Subcutaneous abdominal adipose tissue (tissue), 5 donors: ENCODE measurements around the gene ALG14.

Source experiments
- H3K27ac ChIP-seq: one replicate; pipeline ENCODE4 v1.7.0; 2013; ENCODE audit warnings: low read depth, mild to moderate bottlenecking, inconsistent platforms, low read length, moderate library complexity
- H3K27me3 ChIP-seq, 5 donors: one replicate each; pipeline ENCODE4 v1.7.0; 2013; ENCODE audit warnings: low read length in 5 of 5, inconsistent platforms in 1 of 5; ENCODE audit not compliant: control insufficient read depth in 5 of 5, insufficient read depth in 4 of 5
- H3K36me3 ChIP-seq, 5 donors: one replicate each; pipeline ENCODE4 v1.7.0; 2013; ENCODE audit warnings: low read length in 5 of 5; ENCODE audit not compliant: control insufficient read depth in 5 of 5, insufficient read depth in 5 of 5
- H3K4me1 ChIP-seq, 5 donors: one replicate each; pipeline ENCODE4 v1.7.0; 2013; ENCODE audit warnings: low read length in 5 of 5, mild to moderate bottlenecking in 3 of 5, moderate library complexity in 1 of 5; ENCODE audit not compliant: control insufficient read depth in 5 of 5, insufficient read depth in 5 of 5
- H3K4me3 ChIP-seq, 5 donors: one replicate each; pipeline ENCODE4 v1.7.0; 2013; ENCODE audit warnings: low read length in 5 of 5, low read depth in 1 of 5
- H3K9ac ChIP-seq, 5 donors: one replicate each; pipeline ENCODE4 v1.7.0; 2013; ENCODE audit warnings: low read length in 5 of 5, mild to moderate bottlenecking in 4 of 5, moderate library complexity in 3 of 5
- H3K9me3 ChIP-seq, 5 donors: one replicate each; pipeline ENCODE4 v1.7.0; 2013; ENCODE audit warnings: low read length in 5 of 5; ENCODE audit not compliant: control insufficient read depth in 5 of 5
- donor health status: healthy.
- donor health status: healthy.
- donor health status: healthy.
- donor health status: healthy.
- donor health status: healthy.

Gene ALG14

GRCh38 chr1:95072532-95073419, at the start of gene ALG14:
TSS of gene ALG14 (minus strand) at chr1:95072951. CDS start at chr1:95072898, 53 bp downstream.
- no peaks in the 10 kb centered on the region for H3K36me3 ChIP-seq
- H3K4me3 ChIP-seq = peak within 1 kb of the TSS; percentile 81 to 99 (median 96)
- peak within 1 kb of the TSS; percentile 92 for H3K27ac ChIP-seq

GRCh38 chr1:95122151-95122697, 49.5 kb upstream of the ALG14 start:
- Histone ChIP-seq H3K9me3 (no peaks in the 10 kb centered on the region), H3K4me1 (peaks cover 0 to 19% (median 10%) of the 10 kb centered on the region in 5 donors), H3K4me3 (no peak overlapping the region), H3K27me3 (no peaks in the 10 kb centered on the region), H3K36me3 (no peaks in the 10 kb centered on the region), H3K9ac (no peak overlapping the region), H3K27ac (no peak overlapping the region)

More at GRCh38 chr1:95072532-95073419, at the start of gene ALG14:
- Histone ChIP-seq H3K27me3 (no peaks in the 10 kb centered on the region), H3K9me3 (no peaks in the 10 kb centered on the region), H3K9ac (peak within 1 kb of the TSS; percentile 85 to 90 (median 86)), H3K4me1 (peaks cover 0 to 22% (median 19%) of the 10 kb centered on the region in 5 donors)

- no peaks in the 10 kb centered on the region for H3K27me3 ChIP-seq
- peaks cover 0 to 26% (median 17%) of the 10 kb centered on the region in 5 donors for H3K4me1 ChIP-seq
- no peak overlapping the region for H3K9ac ChIP-seq
- H3K4me3 ChIP-seq = no peak overlapping the region
- no peaks in the 10 kb centered on the region for H3K9me3 ChIP-seq
- no peak overlapping the region for H3K27ac ChIP-seq
- H3K36me3 ChIP-seq = no peaks in the 10 kb centered on the region
These were observed 46.5 kb upstream of the ALG14 start for GRCh38 chr1:95119273-95119672.

- peaks cover 0 to 26% (median 17%) of the 10 kb centered on the region in 5 donors for H3K4me1 ChIP-seq
- no peaks in the 10 kb centered on the region for H3K9me3 ChIP-seq
- no peaks in the 10 kb centered on the region for H3K36me3 ChIP-seq
- H3K9ac ChIP-seq = no peak overlapping the region
- H3K27ac ChIP-seq = no peak overlapping the region
- H3K27me3 ChIP-seq = no peaks in the 10 kb centered on the region
- no peak overlapping the region for H3K4me3 ChIP-seq
These were observed 46.0 kb upstream of the ALG14 start for GRCh38 chr1:95118710-95119109.

GRCh38 chr1:95118067-95118499, 45.3 kb upstream of the ALG14 start:
- peaks cover 0 to 26% (median 17%) of the 10 kb centered on the region in 5 donors for H3K4me1 ChIP-seq
- no peaks in the 10 kb centered on the region for H3K36me3 ChIP-seq
- H3K4me3 ChIP-seq = peak overlapping the region; percentile 81 to 89 (median 85)
- H3K27ac ChIP-seq = no peak overlapping the region
- H3K9ac ChIP-seq = peak overlapping the region; percentile 28 to 85 (median 67)
- no peaks in the 10 kb centered on the region for H3K9me3 ChIP-seq
- no peaks in the 10 kb centered on the region for H3K27me3 ChIP-seq

- Histone ChIP-seq H3K27me3 (no peaks in the 10 kb centered on the region), H3K4me3 (peak within 1 kb of the TSS; percentile 81 to 89 (median 85)), H3K9ac (peak within 1 kb of the TSS; percentile 38 to 86 (median 73)), H3K27ac (peak within 1 kb of the TSS; percentile 76), H3K36me3 (no peaks in the 10 kb centered on the region), H3K4me1 (peaks cover 0 to 26% (median 17%) of the 10 kb centered on the region in 5 donors), H3K9me3 (no peaks in the 10 kb centered on the region)
These were observed 44.7 kb upstream of the ALG14 start, which contains the start of gene TLCD4 for GRCh38 chr1:95117207-95118066. TSS of gene TLCD4 (plus strand) at chr1:95117355. CDS start at chr1:95143902, 26,547 bp downstream.

DNA sequence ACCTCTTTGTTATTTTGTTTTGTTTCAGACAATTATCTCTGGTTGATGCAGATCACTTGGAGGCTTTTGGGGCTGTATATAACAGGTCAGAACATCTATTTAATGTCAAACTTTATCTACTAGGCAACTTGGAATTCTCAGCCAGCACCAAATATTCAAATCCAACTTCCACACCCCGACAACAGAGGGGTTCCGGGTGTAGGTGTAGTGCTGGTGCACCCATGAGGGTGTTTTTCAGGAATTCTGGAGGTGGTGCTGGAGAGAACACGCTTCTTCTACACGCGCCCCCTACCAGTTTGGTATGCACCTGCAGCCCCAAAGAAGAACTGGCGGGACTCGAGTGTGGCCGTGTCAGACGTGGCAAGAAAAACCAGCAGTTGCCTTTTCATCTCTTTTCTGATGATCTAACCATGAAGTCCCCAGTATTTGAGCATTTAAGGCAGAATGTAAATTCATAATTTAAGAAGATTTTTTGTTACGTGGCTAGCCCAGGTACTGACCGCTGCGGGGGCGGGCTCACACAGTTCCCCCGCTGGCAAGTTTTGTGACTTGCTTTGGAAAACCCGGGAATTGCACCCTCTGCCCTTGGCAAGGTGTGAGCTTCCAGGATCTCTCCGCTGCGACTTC, 43.9 kb upstream of the ALG14 start:
- peak overlapping the region; percentile 38 to 86 (median 73) for H3K9ac ChIP-seq

GRCh38 chr1:95115708-95116137, 43.0 kb upstream of the ALG14 start:
- Histone ChIP-seq H3K27ac (no peak overlapping the region), H3K36me3 (no peaks in the 10 kb centered on the region), H3K9ac (no peak overlapping the region), H3K4me1 (peaks cover 0 to 26% (median 17%) of the 10 kb centered on the region in 5 donors), H3K27me3 (no peaks in the 10 kb centered on the region), H3K9me3 (no peaks in the 10 kb centered on the region), H3K4me3 (no peak overlapping the region)

More for the DNA sequence above, 43.9 kb upstream of the ALG14 start:
- H3K4me3 ChIP-seq = peak overlapping the region; percentile 81 to 89 (median 85)
- H3K27me3 ChIP-seq = no peaks in the 10 kb centered on the region
- H3K9me3 ChIP-seq = no peaks in the 10 kb centered on the region
- H3K27ac ChIP-seq = peak overlapping the region; percentile 76
- peaks cover 0 to 26% (median 17%) of the 10 kb centered on the region in 5 donors for H3K4me1 ChIP-seq
- no peaks in the 10 kb centered on the region for H3K36me3 ChIP-seq

- H3K9me3 ChIP-seq = no peaks in the 10 kb centered on the region
- peaks cover 0 to 17% (median 16%) of the 10 kb centered on the region in 5 donors for H3K4me1 ChIP-seq
- H3K27me3 ChIP-seq = no peaks in the 10 kb centered on the region
- H3K9ac ChIP-seq = no peak overlapping the region
- H3K36me3 ChIP-seq = no peaks in the 10 kb centered on the region
- H3K4me3 ChIP-seq = no peak overlapping the region
- H3K27ac ChIP-seq = no peak overlapping the region
These were observed 40.9 kb upstream of the ALG14 start for GRCh38 chr1:95113684-95114083.
